ENCODE measurements around the gene CHST11. TPM values are rescaled to one million over a fixed set of nuclear protein-coding genes. Genes with fewer than 3 reads are reported as not detected.
"Not testable (repeated sequence)": the region's sequence is repeated elsewhere in the genome, so short reads cannot be mapped to it uniquely, and the experiment has no call there.

Gene CHST11
- total RNA-seq, 2 experiments from 2014 or later, result 19.1 to 21.9 TPM

- Mint-ChIP-seq H3K4me3 (no peak overlapping the region), H3K9me3 (no peaks in the 10 kb centered on the region)
Measured at GRCh38 chr12:104600790-104601739, 144.3 kb downstream of the CHST11 start.

DNA sequence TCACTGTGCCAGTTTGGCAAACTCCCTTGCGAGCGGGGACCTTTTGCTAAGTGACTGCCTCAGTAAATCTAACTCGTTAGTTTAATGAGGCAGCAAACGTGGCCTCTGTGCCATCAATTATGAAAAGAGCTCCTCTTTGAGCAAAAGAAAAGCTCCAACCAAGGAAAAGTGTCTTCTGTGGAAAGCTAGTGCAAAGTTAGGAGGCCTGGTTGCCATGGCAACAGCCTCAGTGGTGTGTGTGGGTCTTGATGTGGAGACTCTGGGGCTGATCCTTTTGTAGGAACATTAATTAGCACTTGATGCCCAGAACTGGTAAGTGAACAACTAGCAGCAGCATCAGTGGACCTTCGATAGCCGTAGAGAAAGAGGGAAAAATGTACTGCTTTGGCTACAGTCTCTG, 145.7 kb downstream of the CHST11 start:
- Mint-ChIP-seq H3K27ac (peak overlapping the region; percentile 54), H3K27me3 (no peaks in the 10 kb centered on the region), H3K36me3 (peaks cover 1% of the 10 kb centered on the region), H3K4me3 (no peak overlapping the region), H3K4me1 (peaks cover 31% of the 10 kb centered on the region), H3K9me3 (no peaks in the 10 kb centered on the region)
- DNase-seq, result no peak

More at GRCh38 chr12:104600790-104601739, 144.3 kb downstream of the CHST11 start:
- Mint-ChIP-seq H3K36me3 (peaks cover 1% of the 10 kb centered on the region), H3K27me3 (no peaks in the 10 kb centered on the region), H3K4me1 (peaks cover 32% of the 10 kb centered on the region), H3K27ac (no peak overlapping the region)
- DNase-seq, result no peak

DNA sequence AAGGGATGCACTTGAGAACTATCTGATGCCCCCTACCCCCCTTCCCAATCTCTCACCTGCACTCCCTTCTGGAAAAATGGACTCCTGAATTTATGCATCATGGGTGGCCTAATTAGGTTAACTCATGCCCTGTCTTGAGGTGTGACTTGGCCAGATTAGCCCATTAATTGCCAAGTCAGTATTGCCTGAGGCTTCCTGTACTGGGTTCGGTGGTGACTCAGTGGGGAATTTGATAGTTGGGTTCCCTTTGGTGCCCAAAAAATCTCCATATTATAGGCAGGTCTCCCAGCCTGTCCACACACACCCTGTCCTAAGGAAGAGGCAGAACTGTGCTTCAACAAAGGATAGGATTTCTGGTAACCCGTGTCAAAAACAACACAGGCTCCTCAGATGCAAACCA, 146.1 kb downstream of the CHST11 start:
- Mint-ChIP-seq H3K9me3 (no peaks in the 10 kb centered on the region), H3K4me3 (no peak overlapping the region), H3K27ac (no peak overlapping the region), H3K4me1 (peaks cover 26% of the 10 kb centered on the region), H3K27me3 (no peaks in the 10 kb centered on the region), H3K36me3 (peaks cover 1% of the 10 kb centered on the region)
- DNase-seq, result no peak

DNA sequence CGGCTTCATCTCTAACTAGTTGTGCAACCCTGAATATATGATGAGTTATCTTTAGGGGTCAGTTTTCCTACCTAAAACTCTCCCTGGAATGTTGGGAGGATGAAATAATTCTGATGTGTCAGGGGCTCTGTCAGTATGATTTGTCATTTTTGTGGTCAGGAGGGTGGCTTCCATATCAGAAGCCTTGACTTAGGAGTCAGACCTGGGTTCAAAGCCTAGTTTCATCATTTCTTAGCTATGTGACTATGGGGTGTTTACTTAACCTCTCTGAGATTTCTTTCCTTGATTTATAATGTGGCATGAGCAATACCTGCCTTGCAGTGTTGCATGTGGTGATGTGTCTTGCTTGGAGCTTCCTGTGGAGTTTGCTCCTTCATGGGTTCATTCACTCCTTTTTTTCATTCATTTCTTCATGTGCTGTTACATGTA, 146.8 kb downstream of the CHST11 start:
- no peak for DNase-seq
- Mint-ChIP-seq H3K36me3 (peaks cover 1% of the 10 kb centered on the region), H3K9me3 (no peaks in the 10 kb centered on the region), H3K27me3 (no peaks in the 10 kb centered on the region), H3K4me3 (no peak overlapping the region), H3K4me1 (peaks cover 26% of the 10 kb centered on the region), H3K27ac (no peak overlapping the region)

DNA sequence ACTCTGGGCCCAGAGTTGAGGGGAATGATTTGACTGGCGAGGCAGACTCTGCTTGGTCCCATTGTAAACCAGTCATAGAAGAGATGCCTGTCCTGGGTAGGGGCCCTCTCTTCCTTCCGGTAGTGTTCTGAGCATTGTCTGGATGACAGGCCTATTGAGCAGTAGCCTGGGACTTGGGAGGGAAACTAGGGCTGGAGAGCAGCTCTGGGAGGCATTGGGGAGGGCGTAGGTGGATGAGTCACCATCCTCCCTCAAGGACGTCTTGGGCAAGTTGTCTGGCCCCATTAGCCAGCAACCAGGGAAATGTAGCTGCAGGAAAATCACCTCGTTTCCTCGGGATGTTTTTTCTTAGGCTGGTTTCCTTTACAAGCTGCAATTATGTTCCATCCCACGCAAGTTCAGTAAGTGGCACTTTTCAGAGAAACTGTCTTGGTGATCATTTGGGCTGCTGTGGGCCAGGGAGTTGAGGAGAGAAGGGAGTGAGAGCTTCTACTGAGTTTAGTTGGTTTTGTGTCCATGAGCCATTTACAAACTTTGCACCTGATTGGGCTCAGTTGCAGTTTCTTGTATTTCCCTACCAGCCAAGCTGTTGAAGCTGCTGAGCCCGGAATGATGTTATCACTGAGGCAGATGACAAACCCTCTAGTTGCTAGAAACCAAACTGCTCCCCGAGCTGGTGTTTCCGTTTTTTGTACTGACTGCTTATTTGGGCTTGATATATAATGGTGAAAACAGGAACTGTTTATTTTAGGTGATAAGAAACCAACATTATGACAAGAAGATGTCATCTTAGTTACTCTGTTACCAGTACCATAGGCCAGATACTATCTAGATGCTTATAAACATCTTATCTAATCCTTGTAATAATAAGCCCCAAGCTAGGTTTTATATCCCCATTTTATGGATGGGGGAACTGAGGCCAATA, 147.6 kb downstream of the CHST11 start:
- DNase-seq, result peak; percentile 9
- Mint-ChIP-seq H3K36me3 (peaks cover 1% of the 10 kb centered on the region), H3K27me3 (no peaks in the 10 kb centered on the region), H3K9me3 (no peaks in the 10 kb centered on the region), H3K4me3 (no peak overlapping the region), H3K4me1 (peaks cover 28% of the 10 kb centered on the region), H3K27ac (no peak overlapping the region)

- no peaks in the 10 kb centered on the region for H3K27me3 Mint-ChIP-seq
- H3K4me1 Mint-ChIP-seq, result peaks cover 26% of the 10 kb centered on the region
- no peak for DNase-seq
- no peak overlapping the region for H3K27ac Mint-ChIP-seq
- H3K36me3 Mint-ChIP-seq, result peaks cover 1% of the 10 kb centered on the region
- H3K4me3 Mint-ChIP-seq, result no peak overlapping the region
- no peaks in the 10 kb centered on the region for H3K9me3 Mint-ChIP-seq
Measured at GRCh38 chr12:104604995-104605675, 148.4 kb downstream of the CHST11 start.

GRCh38 chr12:104605685-104606084, 148.9 kb downstream of the CHST11 start:
- Mint-ChIP-seq H3K36me3 (peaks cover 1% of the 10 kb centered on the region), H3K27ac (no peak overlapping the region), H3K27me3 (no peaks in the 10 kb centered on the region), H3K4me3 (no peak overlapping the region), H3K4me1 (peaks cover 26% of the 10 kb centered on the region), H3K9me3 (no peaks in the 10 kb centered on the region)
- DNase-seq, result no peak

- Mint-ChIP-seq H3K4me1 (peaks cover 14% of the 10 kb centered on the region), H3K9me3 (no peaks in the 10 kb centered on the region), H3K36me3 (peaks cover 3% of the 10 kb centered on the region), H3K27me3 (no peaks in the 10 kb centered on the region), H3K27ac (no peak overlapping the region), H3K4me3 (no peak overlapping the region)
- DNase-seq, result no peak
Measured at GRCh38 chr12:104608998-104609397, 152.2 kb downstream of the CHST11 start.

DNA sequence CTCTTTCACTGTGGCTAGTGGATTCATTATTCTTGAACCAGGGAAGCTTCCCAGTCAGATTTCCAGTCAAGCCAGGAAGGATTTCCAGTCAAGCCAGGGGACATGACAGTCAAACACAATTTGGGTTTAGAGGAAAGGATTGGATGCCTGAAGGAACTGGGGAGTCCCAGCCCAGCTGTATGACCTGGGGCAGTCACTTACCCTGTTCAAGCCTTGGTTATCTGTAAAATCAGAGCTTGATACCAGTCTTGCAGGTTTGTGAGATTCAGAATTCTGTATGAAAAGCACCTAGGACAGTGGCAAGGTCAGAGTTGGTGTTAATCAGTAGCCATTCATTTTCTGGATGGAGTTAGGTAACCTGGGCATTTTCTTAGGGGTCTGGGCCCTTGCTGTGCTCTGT, 152.7 kb downstream of the CHST11 start:
- H3K27ac Mint-ChIP-seq, result no peak overlapping the region
- no peaks in the 10 kb centered on the region for H3K9me3 Mint-ChIP-seq
- DNase-seq, result no peak
- peaks cover 3% of the 10 kb centered on the region for H3K36me3 Mint-ChIP-seq
- H3K4me1 Mint-ChIP-seq, result peaks cover 10% of the 10 kb centered on the region
- H3K27me3 Mint-ChIP-seq, result no peaks in the 10 kb centered on the region
- no peak overlapping the region for H3K4me3 Mint-ChIP-seq

DNA sequence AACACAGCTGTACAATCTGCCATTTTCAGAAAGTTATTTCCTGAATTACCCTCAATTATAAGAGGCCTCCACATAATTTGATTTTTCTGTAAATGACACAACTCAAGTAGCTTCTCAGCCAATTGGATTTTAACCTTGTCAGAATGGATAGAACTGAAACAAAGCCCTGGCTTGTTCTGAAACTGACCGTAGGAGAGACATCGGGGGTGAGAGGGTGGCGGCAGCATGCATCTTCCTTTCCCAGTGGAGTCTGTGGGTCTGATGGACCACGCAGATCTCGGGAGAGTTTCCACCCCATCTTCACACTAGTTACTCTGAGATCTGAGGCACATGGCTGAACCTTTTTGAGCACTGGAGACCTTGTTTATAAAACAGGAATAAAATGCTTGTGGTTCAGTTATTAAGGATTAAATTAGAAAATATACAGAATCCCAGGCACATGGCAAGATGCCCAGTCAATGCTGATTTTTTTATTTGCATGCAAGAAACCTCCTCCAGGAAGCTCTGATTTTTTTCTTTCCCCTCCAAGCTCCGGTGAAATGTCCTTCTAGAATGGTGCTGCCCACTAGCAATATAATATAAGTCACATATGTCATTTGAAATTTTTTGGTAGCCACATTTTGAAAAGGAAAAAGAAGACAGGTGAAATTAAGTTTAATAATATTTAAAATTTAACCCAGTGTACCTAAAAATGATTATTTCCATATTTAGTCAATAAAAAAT, 153.9 kb downstream of the CHST11 start:
- Mint-ChIP-seq H3K27ac (no peak overlapping the region), H3K27me3 (no peaks in the 10 kb centered on the region), H3K4me1 (peaks cover 6% of the 10 kb centered on the region), H3K9me3 (no peaks in the 10 kb centered on the region), H3K4me3 (no peak overlapping the region), H3K36me3 (peaks cover 3% of the 10 kb centered on the region)
- DNase-seq, result no peak

DNA sequence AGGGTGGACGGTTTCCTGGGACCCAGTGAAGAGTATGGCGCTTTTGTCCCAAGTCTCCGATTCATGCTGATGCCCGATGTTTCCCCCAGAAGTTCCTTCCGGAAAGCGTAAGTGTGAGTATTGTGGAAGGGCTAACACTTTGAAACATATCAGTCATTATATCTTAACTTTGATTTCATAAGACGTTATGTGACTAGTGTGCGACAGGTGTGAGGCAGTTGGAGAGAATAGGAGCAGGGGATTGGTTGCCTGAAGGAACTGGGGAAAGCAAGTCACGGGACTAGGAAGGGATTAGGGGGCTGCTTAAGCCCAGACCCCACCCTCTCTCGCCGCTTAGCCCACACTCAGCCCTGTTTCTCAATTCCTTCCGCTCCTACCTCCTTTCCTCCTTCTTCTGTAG, 154.9 kb downstream of the CHST11 start:
- Mint-ChIP-seq H3K36me3 (peaks cover 3% of the 10 kb centered on the region), H3K9me3 (no peaks in the 10 kb centered on the region), H3K27ac (no peak overlapping the region), H3K27me3 (no peaks in the 10 kb centered on the region), H3K4me3 (no peak overlapping the region), H3K4me1 (peaks cover 7% of the 10 kb centered on the region)
- no peak for DNase-seq

- not testable (repeated sequence) for H3K27me3 Mint-ChIP-seq, H3K4me1 Mint-ChIP-seq, H3K27ac Mint-ChIP-seq, DNase-seq, H3K9me3 Mint-ChIP-seq, H3K4me3 Mint-ChIP-seq, H3K36me3 Mint-ChIP-seq
Measured at GRCh38 chr12:104613372-104613771, 156.6 kb downstream of the CHST11 start.

GRCh38 chr12:104615048-104615561, 158.4 kb downstream of the CHST11 start:
- Mint-ChIP-seq H3K4me1 (peaks cover 7% of the 10 kb centered on the region), H3K4me3 (no peak overlapping the region), H3K27ac (no peak overlapping the region), H3K27me3 (no peaks in the 10 kb centered on the region), H3K9me3 (no peaks in the 10 kb centered on the region), H3K36me3 (peaks cover 5% of the 10 kb centered on the region)
- no peak for DNase-seq

- no peak overlapping the region for H3K4me3 Mint-ChIP-seq
- H3K27me3 Mint-ChIP-seq, result no peaks in the 10 kb centered on the region
- H3K27ac Mint-ChIP-seq, result no peak overlapping the region
- H3K9me3 Mint-ChIP-seq, result no peaks in the 10 kb centered on the region
- H3K36me3 Mint-ChIP-seq, result peaks cover 2% of the 10 kb centered on the region
- no peak for DNase-seq
- peaks cover 5% of the 10 kb centered on the region for H3K4me1 Mint-ChIP-seq
Measured at GRCh38 chr12:104618691-104619090, 161.9 kb downstream of the CHST11 start.

Measured in activated naive CD8-positive, alpha-beta T cell treated with anti-CD3 and anti-CD28 coated beads for 36 hours (primary cell).